Suprapubic skin (tissue), 4 donors: ENCODE measurements around the gene SIRT5.

Source experiments
- CTCF ChIP-seq, 2 donors: fragments of 200-600 bp in 1 of 2; fragments of 450-650 bp in 1 of 2; sonication (generic) in 1 of 2; IDR thresholded peaks; one replicate each; pipeline ENCODE4 v1.5.1; 2016 to 2019; ENCODE audit warnings: antibody characterized with exemption in 2 of 2, mild to moderate bottlenecking in 1 of 2, moderate library complexity in 1 of 2
- EP300 ChIP-seq: sonication (generic); formaldehyde crosslinking; IDR thresholded peaks from one replicate; pipeline ENCODE4 v1.6.1; 2017; ENCODE audit warnings: antibody characterized with exemption
- POLR2A ChIP-seq, 2 donors: fragments of 450-650 bp; IDR thresholded peaks; one replicate each; pipeline ENCODE4 v1.6.1; 2017; ENCODE audit warnings: antibody characterized with exemption in 2 of 2, mild to moderate bottlenecking in 2 of 2, moderate library complexity in 2 of 2
- POLR2AphosphoS5 ChIP-seq, 3 donors: sonication (generic); formaldehyde crosslinking; IDR thresholded peaks; one replicate each; pipeline ENCODE4 v1.6.1; 2017; ENCODE audit warnings: antibody characterized with exemption in 3 of 3

GRCh38 chr6:13663986-13664385 is 89.6 kb downstream of the SIRT5 start:
- TF ChIP-seq CTCF (IDR thresholded peaks at IDR 0.05): no peak
- no peak for TF ChIP-seq POLR2A (IDR thresholded peaks at IDR 0.05)
- no peak for TF ChIP-seq EP300
- no peak for TF ChIP-seq POLR2AphosphoS5 (IDR thresholded peaks at IDR 0.05)
